ENCODE measurements around the gene ASPSCR1. TPM values are rescaled to one million over a fixed set of nuclear protein-coding genes. Genes with fewer than 3 reads are reported as not detected.

The ASPSCR1 gene
- total and polyA plus RNA-seq, 9 of the 15 experiments (the other 6 are each of a cell fraction or from before 2014, with no cell fraction given): 0.90 to 36.9 (median 11.6) TPM

DNA sequence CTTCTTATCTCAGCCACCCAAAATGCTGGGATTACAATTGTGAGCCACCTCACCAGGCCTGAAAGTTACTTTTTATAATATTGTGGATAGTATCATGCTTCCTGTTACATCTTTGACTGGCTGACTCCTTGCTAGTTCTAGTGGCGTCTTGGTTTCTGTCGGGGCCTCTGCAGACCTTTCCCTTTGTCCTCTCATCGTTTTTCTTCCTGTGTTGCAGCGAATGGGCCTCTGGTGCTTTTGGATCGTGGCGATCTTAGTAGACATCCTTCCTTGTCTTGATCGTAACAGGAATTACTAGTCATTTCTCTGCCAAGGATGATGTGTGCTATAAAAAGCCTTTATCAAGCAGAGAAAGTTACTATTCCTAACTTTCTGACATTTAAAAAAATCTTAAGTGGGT lies 20.8 kb downstream of the ASPSCR1 start (continued):
- TF ChIP-seq CCNT2 (IDR thresholded peaks at IDR 0.05; ENCODE audit: borderline replicate concordance, extremely low read depth, insufficient read length, low read depth, low read length) (no peak), ZNF592 (IDR thresholded peaks at IDR 0.05) (no peak), TGIF2 (CRISPR knock-in tag; IDR thresholded peaks at IDR 0.05) (no peak), ZBTB5 (IDR thresholded peaks at IDR 0.05) (no peak)

All from K562 (cell line).